ENCODE results near the gene COL8A1. TPM values are rescaled to one million over a fixed set of nuclear protein-coding genes. Genes with fewer than 3 reads are reported as not detected.

COL8A1 gene
- total RNA-seq, 1 donor from 2014 or later: 123 TPM

GRCh38 chr3:99823723-99824711 lies 185.6 kb downstream of the COL8A1 start:
- Mint-ChIP-seq H3K4me1 (ENCODE audit: low read depth, unreplicated experiment) (peaks cover 22% of the 10 kb centered on the region), H3K27me3 (ENCODE audit: low read depth, unreplicated experiment) (no peaks in the 10 kb centered on the region), H3K27ac (ENCODE audit: unreplicated experiment) (peak overlapping the region; percentile 76), H3K4me3 (ENCODE audit: unreplicated experiment) (no peak overlapping the region), H3K9me3 (ENCODE audit: unreplicated experiment) (no peaks in the 10 kb centered on the region), H3K36me3 (ENCODE audit: low read depth, unreplicated experiment) (peaks cover 5% of the 10 kb centered on the region)
- no peak overlapping the region for H3K4me3 ChIP-seq (ENCODE audit: insufficient read depth, low read depth, low read length)
- H3K27ac ChIP-seq (ENCODE audit: low read depth, low read length): no peak overlapping the region
- FAIRE-seq (no peak), DNase-seq (ENCODE audit: low read depth) (no peak)
- H3K36me3 ChIP-seq (ENCODE audit: insufficient read depth, low read length): no peaks in the 10 kb centered on the region
- H3K27me3 ChIP-seq (ENCODE audit: insufficient read depth, low read length): no peaks in the 10 kb centered on the region
- H2AFZ ChIP-seq (ENCODE audit: low read depth, low read length): no peak overlapping the region
- H3K4me1 ChIP-seq (ENCODE audit: insufficient read depth, low read length): peaks cover 7% of the 10 kb centered on the region
- H3K9me3 ChIP-seq (ENCODE audit: insufficient read depth, low read depth, low read length): no peaks in the 10 kb centered on the region
- no peak overlapping the region for H3K4me2 ChIP-seq (ENCODE audit: low read length)
- H3K79me2 ChIP-seq (ENCODE audit: insufficient read depth, low read length): peaks cover 57% of the 10 kb centered on the region
- TF ChIP-seq EZH2 (IDR thresholded peaks at IDR 0.05; ENCODE audit: insufficient read depth, low read length): no peak
- no peak for TF ChIP-seq CTCF (IDR thresholded peaks at IDR 0.05; ENCODE audit: insufficient read depth, low read depth, low read length)
- no peak overlapping the region for H3K9ac ChIP-seq (ENCODE audit: low read length)
- H4K20me1 ChIP-seq (ENCODE audit: insufficient read depth, low read length): peaks cover 8% of the 10 kb centered on the region

- H3K27ac ChIP-seq (ENCODE audit: low read depth, low read length): no peak overlapping the region
- no peak for TF ChIP-seq CTCF (IDR thresholded peaks at IDR 0.05; ENCODE audit: insufficient read depth, low read depth, low read length)
- H3K79me2 ChIP-seq (ENCODE audit: insufficient read depth, low read length): peaks cover 60% of the 10 kb centered on the region
- H2AFZ ChIP-seq (ENCODE audit: low read depth, low read length): no peak overlapping the region
- H3K36me3 ChIP-seq (ENCODE audit: insufficient read depth, low read length): no peaks in the 10 kb centered on the region
- Mint-ChIP-seq H3K27ac (ENCODE audit: unreplicated experiment) (peak overlapping the region; percentile 7), H3K27me3 (ENCODE audit: low read depth, unreplicated experiment) (no peaks in the 10 kb centered on the region), H3K4me3 (ENCODE audit: unreplicated experiment) (no peak overlapping the region), H3K4me1 (ENCODE audit: low read depth, unreplicated experiment) (peaks cover 21% of the 10 kb centered on the region), H3K9me3 (ENCODE audit: unreplicated experiment) (no peaks in the 10 kb centered on the region), H3K36me3 (ENCODE audit: low read depth, unreplicated experiment) (peaks cover 5% of the 10 kb centered on the region)
- H3K9me3 ChIP-seq (ENCODE audit: insufficient read depth, low read depth, low read length): no peaks in the 10 kb centered on the region
- H3K4me1 ChIP-seq (ENCODE audit: insufficient read depth, low read length): peaks cover 7% of the 10 kb centered on the region
- FAIRE-seq: peak; percentile 70
- peak overlapping the region; percentile 56 for H3K4me2 ChIP-seq (ENCODE audit: low read length)
- H3K27me3 ChIP-seq (ENCODE audit: insufficient read depth, low read length): no peaks in the 10 kb centered on the region
- peaks cover 8% of the 10 kb centered on the region for H4K20me1 ChIP-seq (ENCODE audit: insufficient read depth, low read length)
- no peak overlapping the region for H3K4me3 ChIP-seq (ENCODE audit: insufficient read depth, low read depth, low read length)
- H3K9ac ChIP-seq (ENCODE audit: low read length): no peak overlapping the region
- peak; percentile 55 for DNase-seq (ENCODE audit: low read depth)
Measured at GRCh38 chr3:99825004-99825640, 186.7 kb downstream of the COL8A1 start.
